Spleen (tissue), 11 donors: ENCODE measurements around the gene OR7A5. TPM values are rescaled to one million over a fixed set of nuclear protein-coding genes. Genes with fewer than 3 reads are reported as not detected.

ENCODE experiments used
- DNase-seq: peaks from one replicate; pipeline ENCODE4 v3.0.0-alpha.2; 2020
- H3K27ac ChIP-seq, 8 donors: fragments of 200-600 bp; sonication (generic) in 7 of 8; 1 replicate in 4 of 8; 2 replicates in 4 of 8; pipeline versions ENCODE4 v1.5.0 to v1.8.0; 2016 to 2021; ENCODE audit warnings: inconsistent platforms in 4 of 8, mild to moderate bottlenecking in 4 of 8, moderate library complexity in 1 of 8
- H3K27me3 ChIP-seq, 7 donors: fragments of 200-600 bp; sonication (generic) in 6 of 7; replicated peaks in 1 of 7; 1 replicate in 4 of 7; 2 replicates in 3 of 7; pipeline versions ENCODE4 v1.5.0 to v1.8.0; 2016 to 2021; ENCODE audit warnings: inconsistent platforms in 3 of 7, mild to moderate bottlenecking in 1 of 7
- H3K36me3 ChIP-seq, 6 donors: fragments of 200-600 bp; sonication (generic) in 5 of 6; 1 replicate in 4 of 6; 2 replicates in 2 of 6; pipeline versions ENCODE4 v1.5.0 to v1.8.0; 2016 to 2021; ENCODE audit warnings: inconsistent platforms in 2 of 6
- H3K4me1 ChIP-seq, 6 donors: fragments of 200-600 bp; sonication (generic) in 5 of 6; 1 replicate in 3 of 6; 2 replicates in 3 of 6; pipeline versions ENCODE4 v1.5.0 to v1.8.0; 2016 to 2021; ENCODE audit warnings: inconsistent platforms in 3 of 6
- H3K4me3 ChIP-seq, 8 donors: fragments of 200-600 bp; sonication (generic) in 7 of 8; 1 replicate in 4 of 8; 2 replicates in 4 of 8; pipeline versions ENCODE4 v1.5.0 to v1.8.0; 2016 to 2021; ENCODE audit warnings: inconsistent platforms in 4 of 8, mild to moderate bottlenecking in 4 of 8, moderate library complexity in 2 of 8
- H3K9me3 ChIP-seq, 8 donors: fragments of 200-600 bp; sonication (generic) in 7 of 8; 1 replicate in 4 of 8; 2 replicates in 4 of 8; pipeline versions ENCODE4 v1.5.0 to v1.8.0; 2016 to 2021; ENCODE audit warnings: inconsistent platforms in 4 of 8
- CTCF ChIP-seq, 11 experiments: fragments of 200-600 bp in 7 of 11; fragments of 450-650 bp in 4 of 11; sonication (generic) in 4 of 11; IDR thresholded peaks in 8 of 11; conservative IDR thresholded peaks in 3 of 11; 1 replicate in 7 of 11; 2 replicates in 4 of 11; pipeline versions ENCODE4 v1.4.0 to v1.8.0; 2016 to 2021; ENCODE audit warnings: antibody characterized with exemption in 11 of 11, inconsistent platforms in 4 of 11, mild to moderate bottlenecking in 1 of 11
- POLR2A ChIP-seq, 3 donors: fragments of 450-650 bp; IDR thresholded peaks; one replicate each; pipeline ENCODE4 v1.5.1; 2017; ENCODE audit warnings: antibody characterized with exemption in 3 of 3, mild to moderate bottlenecking in 1 of 3
- POLR2AphosphoS5 ChIP-seq, 3 donors: sonication (generic); formaldehyde crosslinking; IDR thresholded peaks; one replicate each; pipeline ENCODE4 v1.5.1; 2017; ENCODE audit warnings: antibody characterized with exemption in 3 of 3
- WGBS, 5 donors: extraction: QIAGEN DNeasy Blood & Tissue Kit in 3 of 5; methylation state at CpG; one replicate each; pipeline versions ENCODE4 v1.1.5 to v1.1.7; 2013 to 2018; 5-methylcytosine and 5-hydroxymethylcytosine counted together
- intact Hi-C: fragments of 100-400 bp; cut with DNase I; formaldehyde crosslinking; loops from one replicate; pipeline ENCODE4 v1.15.0; 2023; ENCODE audit warnings: low total_unique reads
- polyA plus RNA-seq, 3 donors: library from polyadenylated mRNA; stranded (reverse); fragments of 200-250 nt; gene quantifications; one replicate each; pipeline ENCODE4 v1.2.1, GENCODE V29; 2013
- total RNA-seq, 7 donors: library from RNA; depleted of rRNA in 3 of 7; stranded (reverse); fragments of >200 nt in 3 of 7; fragmentation: NEBNext Ultra II Directional in 4 of 7; extraction: Animal tissue kit (Norgen Biotek cat#: 25700) in 4 of 7; gene quantifications; one replicate each; pipeline versions ENCODE4 v1.1.0 to v1.2.1, GENCODE V29; 2016 to 2021
- donor health status: healthy with polysubstance abuse.
- donor health status: DM: no; HTN: no; CAD: no; lungs with moderate emphysema.
- donor health status: DM: no; HTN: no; CAD: no.
- donor health status: Bipolar disorder and iron deficiency.
- donor health status: healthy.
- donor health status: DM: no; HTN: no; CAD: no.
- donor health status: DM: yes; HTN: yes; CAD: no.

The OR7A5 gene
- total and polyA plus RNA-seq, 10 donors: not detected

DNA sequence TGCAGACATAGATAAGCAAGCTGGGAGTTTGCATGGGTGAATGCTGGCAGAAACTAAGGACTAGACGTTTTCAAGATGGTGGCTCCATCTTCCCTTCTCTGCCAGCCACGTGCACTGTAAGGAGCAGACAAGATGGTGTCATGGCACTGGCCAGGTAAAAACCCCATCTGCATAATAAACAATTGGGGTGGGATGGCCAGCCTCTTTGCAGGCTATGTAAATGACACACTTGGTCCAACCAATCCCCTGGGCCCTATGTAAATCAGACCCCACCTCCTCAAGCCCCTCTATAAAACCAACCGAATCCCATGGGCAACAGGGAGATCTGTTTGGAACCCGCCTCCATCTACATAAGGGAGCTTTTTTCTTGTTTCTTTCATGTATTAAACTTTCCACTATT, 2.4 kb upstream of the OR7A5 start:
- H3K36me3 ChIP-seq: no peaks in the 10 kb centered on the region
- H3K27ac ChIP-seq: no peak overlapping the region
- TF ChIP-seq CTCF (IDR thresholded peaks at IDR 0.05 in 8 of 11, conservative IDR thresholded peaks at IDR 0.05 in 3 of 11): no peak
- TF ChIP-seq POLR2AphosphoS5 (IDR thresholded peaks at IDR 0.05): no peak
- no peak for TF ChIP-seq POLR2A (IDR thresholded peaks at IDR 0.05)
- 77 to 90% (median 85%) methylated on average over 4 of the region's 4 CpGs for WGBS, 5 donors
- intact Hi-C loops: no loop called here
- H3K4me1 ChIP-seq: no peaks in the 10 kb centered on the region
- H3K4me3 ChIP-seq: no peak overlapping the region
- DNase-seq: no peak
- peaks cover 0 to 2% (median 0%) of the 10 kb centered on the region in 7 donors for H3K27me3 ChIP-seq
- H3K9me3 ChIP-seq: no peaks in the 10 kb centered on the region

- Histone ChIP-seq H3K4me1 (no peaks in the 10 kb centered on the region), H3K27ac (no peak overlapping the region), H3K4me3 (no peak overlapping the region), H3K27me3 (peaks cover 0 to 10% (median 0%) of the 10 kb centered on the region in 7 donors), H3K36me3 (no peaks in the 10 kb centered on the region), H3K9me3 (no peaks in the 10 kb centered on the region)
- TF ChIP-seq CTCF (IDR thresholded peaks at IDR 0.05 in 8 of 11, conservative IDR thresholded peaks at IDR 0.05 in 3 of 11) (no peak), POLR2A (IDR thresholded peaks at IDR 0.05) (no peak), POLR2AphosphoS5 (IDR thresholded peaks at IDR 0.05) (no peak)
- intact Hi-C loops: no loop called here
- DNase-seq: no peak
- WGBS, 5 donors: 54 to 68% (median 56%) methylated on average over 4 of the region's 4 CpGs
Observed at GRCh38 chr19:14830702-14831101, 4.3 kb downstream of the OR7A5 start.

GRCh38 chr19:14826006-14826405, 9.0 kb downstream of the OR7A5 start:
- H3K4me3 ChIP-seq: no peak overlapping the region
- intact Hi-C loops: no loop called here
- no peaks in the 10 kb centered on the region for H3K36me3 ChIP-seq
- no peaks in the 10 kb centered on the region for H3K9me3 ChIP-seq
- TF ChIP-seq POLR2A (IDR thresholded peaks at IDR 0.05): no peak
- no peak overlapping the region for H3K27ac ChIP-seq
- peaks cover 0 to 30% (median 3%) of the 10 kb centered on the region in 7 donors for H3K27me3 ChIP-seq
- 84 to 98% (median 91%) methylated on average over 2 of the region's 2 CpGs for WGBS, 5 donors
- DNase-seq: no peak
- H3K4me1 ChIP-seq: no peaks in the 10 kb centered on the region

- Histone ChIP-seq H3K4me3 (no peak overlapping the region), H3K4me1 (no peaks in the 10 kb centered on the region), H3K27me3 (peaks cover 0 to 35% (median 3%) of the 10 kb centered on the region in 7 donors), H3K9me3 (peaks cover 0 to 6% (median 1%) of the 10 kb centered on the region in 8 donors), H3K27ac (no peak overlapping the region), H3K36me3 (no peaks in the 10 kb centered on the region)
- TF ChIP-seq POLR2A (IDR thresholded peaks at IDR 0.05) (no peak), CTCF (IDR thresholded peaks at IDR 0.05 in 8 of 11, conservative IDR thresholded peaks at IDR 0.05 in 3 of 11) (no peak), POLR2AphosphoS5 (IDR thresholded peaks at IDR 0.05) (no peak)
- intact Hi-C loops: no loop called here
- no peak for DNase-seq
- WGBS, 5 donors: 29 to 43% (median 37%) methylated on average over 6 of the region's 6 CpGs
Observed at GRCh38 chr19:14821937-14822336, 13.0 kb downstream of the OR7A5 start.

DNA sequence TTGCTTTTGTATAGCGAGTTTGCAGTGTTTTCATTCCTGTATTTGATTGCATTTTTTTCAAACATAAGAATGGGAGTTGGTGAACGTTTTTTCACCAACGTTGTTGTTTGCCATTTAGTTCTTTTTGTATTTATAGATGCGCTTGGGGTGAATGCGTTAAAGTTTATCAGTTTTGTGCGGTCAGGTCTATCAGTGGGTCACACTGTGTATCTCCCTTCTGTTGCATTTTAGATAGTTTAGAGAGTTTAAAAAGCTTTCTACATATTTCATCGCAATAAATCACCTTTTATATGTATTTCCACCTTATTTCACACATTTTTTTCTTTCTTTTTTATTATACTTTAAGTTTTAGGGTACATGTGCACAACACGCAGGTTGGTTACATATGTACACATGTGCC, 16.4 kb downstream of the OR7A5 start:
- peaks cover 0 to 7% (median 1%) of the 10 kb centered on the region in 8 donors for H3K9me3 ChIP-seq
- no peaks in the 10 kb centered on the region for H3K4me1 ChIP-seq
- no peak overlapping the region for H3K27ac ChIP-seq
- H3K27me3 ChIP-seq: peaks cover 0 to 10% (median 0%) of the 10 kb centered on the region in 7 donors
- DNase-seq: no peak
- intact Hi-C loops: no loop called here
- H3K36me3 ChIP-seq: no peaks in the 10 kb centered on the region
- 81 to 88% (median 86%) methylated on average over 8 of the region's 8 CpGs for WGBS, 5 donors
- TF ChIP-seq CTCF (IDR thresholded peaks at IDR 0.05 in 8 of 11, conservative IDR thresholded peaks at IDR 0.05 in 3 of 11) (no peak), POLR2A (IDR thresholded peaks at IDR 0.05) (no peak), POLR2AphosphoS5 (IDR thresholded peaks at IDR 0.05) (no peak)
- no peak overlapping the region for H3K4me3 ChIP-seq
